Measurements from ENCODE around the gene TUNAR.

The TUNAR gene

GRCh38 chr14:95876761-95877538 lies at the start of gene TUNAR:
Gene TUNAR, plus strand, starts transcription at chr14:95876832.
- DNase-seq = no peak

- no peak for DNase-seq
Observed at GRCh38 chr14:95828649-95829265, 47.9 kb upstream of the TUNAR start.

- no peak for DNase-seq
Observed at GRCh38 chr14:95829321-95829720, 47.3 kb upstream of the TUNAR start.

- no peak for DNase-seq
Observed at GRCh38 chr14:95830386-95830785, 46.2 kb upstream of the TUNAR start.

GRCh38 chr14:95831041-95831440 lies 45.6 kb upstream of the TUNAR start:
- DNase-seq = no peak

- DNase-seq = no peak
Observed at GRCh38 chr14:95831468-95831867, 45.2 kb upstream of the TUNAR start.

GRCh38 chr14:95832012-95832411 lies 44.6 kb upstream of the TUNAR start:
- DNase-seq = no peak

- DNase-seq = no peak
Observed at GRCh38 chr14:95833429-95833828, 43.2 kb upstream of the TUNAR start.

GRCh38 chr14:95834496-95834895 lies 42.1 kb upstream of the TUNAR start:
- DNase-seq = no peak

- no peak for DNase-seq
Observed at GRCh38 chr14:95835121-95835730, 41.4 kb upstream of the TUNAR start.

- no peak for DNase-seq
Observed at GRCh38 chr14:95838862-95839261, 37.8 kb upstream of the TUNAR start.

- DNase-seq = no peak
Observed at GRCh38 chr14:95840094-95840700, 36.4 kb upstream of the TUNAR start.

GRCh38 chr14:95841668-95842067 lies 35.0 kb upstream of the TUNAR start:
- no peak for DNase-seq

- DNase-seq = no peak
Observed at GRCh38 chr14:95849761-95850160, 26.9 kb upstream of the TUNAR start.

GRCh38 chr14:95850429-95850828 lies 26.2 kb upstream of the TUNAR start:
- no peak for DNase-seq

GRCh38 chr14:95855606-95856005 lies 21.0 kb upstream of the TUNAR start:
- DNase-seq = no peak

- DNase-seq = no peak
Observed at GRCh38 chr14:95857275-95857674, 19.4 kb upstream of the TUNAR start.

- DNase-seq = no peak
Observed at GRCh38 chr14:95858893-95859292, 17.7 kb upstream of the TUNAR start.

- no peak for DNase-seq
Observed at GRCh38 chr14:95862243-95862642, 14.4 kb upstream of the TUNAR start.

- DNase-seq = no peak
Observed at GRCh38 chr14:95863295-95863694, 13.3 kb upstream of the TUNAR start.

GRCh38 chr14:95869776-95870175 lies 6.9 kb upstream of the TUNAR start:
- no peak for DNase-seq

- no peak for DNase-seq
Observed at GRCh38 chr14:95870772-95871171, 5.9 kb upstream of the TUNAR start.

- DNase-seq = no peak
Observed at GRCh38 chr14:95871531-95871930, 5.1 kb upstream of the TUNAR start.

- DNase-seq = no peak
Observed at GRCh38 chr14:95872777-95873176, 3.9 kb upstream of the TUNAR start.

Data from fibroblast of upper back skin (primary cell).